ENCODE data around the gene GALR1.
"Not testable (repeated sequence)": the region's sequence is repeated elsewhere in the genome, so short reads cannot be mapped to it uniquely, and the experiment has no call there.

Gene GALR1

DNA sequence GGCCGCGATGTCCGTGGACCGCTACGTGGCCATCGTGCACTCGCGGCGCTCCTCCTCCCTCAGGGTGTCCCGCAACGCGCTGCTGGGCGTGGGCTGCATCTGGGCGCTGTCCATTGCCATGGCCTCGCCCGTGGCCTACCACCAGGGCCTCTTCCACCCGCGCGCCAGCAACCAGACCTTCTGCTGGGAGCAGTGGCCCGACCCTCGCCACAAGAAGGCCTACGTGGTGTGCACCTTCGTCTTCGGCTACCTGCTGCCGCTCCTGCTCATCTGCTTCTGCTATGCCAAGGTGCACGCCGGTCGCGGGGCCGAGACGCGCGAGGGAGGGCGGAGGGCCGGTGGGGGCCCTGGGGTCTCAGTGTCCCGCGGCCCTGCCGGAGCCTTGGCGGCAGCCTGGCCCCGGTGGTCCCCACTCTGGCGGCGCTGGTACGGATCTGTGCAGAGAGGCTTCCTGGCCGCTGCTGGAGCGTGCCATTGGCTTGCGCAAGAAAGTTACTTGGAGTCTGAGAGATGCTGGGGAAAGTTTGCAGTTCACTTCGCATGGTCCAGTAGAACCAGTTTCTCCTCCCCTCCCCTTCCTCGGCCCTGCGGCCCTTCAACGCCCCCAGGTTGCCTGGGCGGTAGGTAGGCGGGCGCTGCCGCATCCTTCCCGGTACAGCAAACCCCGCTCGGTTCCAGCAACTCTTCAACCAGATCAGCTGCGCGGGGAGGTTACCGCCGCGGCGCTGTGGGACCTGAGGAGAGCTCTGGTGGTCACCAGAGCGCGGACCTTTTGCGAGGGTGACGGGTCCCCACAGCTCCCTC lies 1.5 kb downstream of the GALR1 start:
- DNase-seq (ENCODE audit: low spot score), result no peak

- no peak for DNase-seq (ENCODE audit: low spot score)
Observed at GRCh38 chr18:77251730-77252050, 2.0 kb downstream of the GALR1 start.

GRCh38 chr18:77254711-77255405 lies 5.2 kb downstream of the GALR1 start:
- DNase-seq (ENCODE audit: low spot score), result no peak

DNA sequence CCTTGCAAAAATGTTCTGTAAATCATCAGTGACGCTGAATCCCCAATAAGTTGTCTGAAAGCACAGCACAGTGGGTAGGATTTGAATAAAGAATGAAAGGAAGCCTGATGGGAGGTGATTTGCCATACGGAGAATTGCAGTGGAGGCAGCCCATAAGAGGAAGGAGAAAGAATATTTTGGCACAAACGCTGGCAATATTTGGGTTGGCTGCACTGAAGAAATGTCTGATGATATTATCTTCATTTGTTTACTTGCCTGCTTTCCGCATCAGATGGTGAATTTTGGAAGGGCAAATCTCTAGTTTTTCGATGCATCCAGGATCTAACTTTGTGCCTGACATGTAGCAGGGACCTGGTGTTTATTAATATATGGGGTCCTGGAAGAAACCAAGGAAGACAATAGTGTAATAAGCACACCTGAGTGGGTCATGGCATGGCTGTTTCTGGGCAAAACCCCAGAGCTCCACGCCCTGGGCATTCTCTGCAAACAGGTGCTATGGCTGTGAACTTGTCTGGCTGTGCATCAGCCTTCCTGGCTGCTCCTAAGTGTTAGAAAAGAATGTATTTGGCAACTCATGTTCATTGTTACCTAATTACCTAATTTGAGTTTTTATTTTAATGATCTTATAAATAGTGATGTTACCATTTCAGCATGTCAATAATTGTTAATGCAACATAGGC lies 5.9 kb downstream of the GALR1 start:
- DNase-seq (ENCODE audit: low spot score), result no peak

GRCh38 chr18:77262643-77263465 lies 13.2 kb downstream of the GALR1 start:
- DNase-seq (ENCODE audit: low spot score), result no peak

DNA sequence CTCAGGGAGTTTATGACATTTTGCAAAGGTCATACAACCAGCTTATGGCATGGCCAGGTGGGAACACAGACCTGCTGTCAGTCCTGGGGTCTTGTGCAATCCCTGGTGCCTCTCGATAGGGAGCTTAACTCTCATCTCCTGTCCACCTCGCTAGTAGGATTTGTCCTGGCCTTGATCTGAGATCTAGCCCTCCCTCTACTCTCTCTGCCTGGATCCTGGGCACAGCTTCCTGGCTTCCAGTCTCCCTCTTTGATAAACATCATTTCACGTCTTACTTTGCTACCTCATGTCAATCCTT lies 13.8 kb downstream of the GALR1 start:
- no peak for DNase-seq (ENCODE audit: low spot score)

- no peak for DNase-seq (ENCODE audit: low spot score)
Observed at GRCh38 chr18:77267969-77268368, 18.3 kb downstream of the GALR1 start.

DNA sequence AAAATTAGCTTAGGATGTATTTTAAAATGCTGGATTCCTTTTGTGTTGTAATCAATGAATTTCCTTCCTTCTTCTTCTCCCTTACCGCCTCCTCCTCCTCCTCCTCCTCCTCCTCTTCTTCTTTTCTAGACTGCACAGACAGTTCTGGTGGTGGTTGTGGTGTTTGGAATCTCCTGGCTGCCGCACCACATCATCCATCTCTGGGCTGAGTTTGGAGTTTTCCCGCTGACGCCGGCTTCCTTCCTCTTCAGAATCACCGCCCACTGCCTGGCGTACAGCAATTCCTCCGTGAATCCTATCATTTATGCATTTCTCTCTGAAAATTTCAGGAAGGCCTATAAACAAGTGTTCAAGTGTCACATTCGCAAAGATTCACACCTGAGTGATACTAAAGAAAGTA lies 18.8 kb downstream of the GALR1 start:
- DNase-seq (ENCODE audit: low spot score), result no peak

GRCh38 chr18:77271576-77272481 lies 22.2 kb downstream of the GALR1 start:
- no peak for DNase-seq (ENCODE audit: low spot score)

- DNase-seq (ENCODE audit: low spot score), result not testable (repeated sequence)
Observed at GRCh38 chr18:77290841-77291240, 41.2 kb downstream of the GALR1 start.

DNA sequence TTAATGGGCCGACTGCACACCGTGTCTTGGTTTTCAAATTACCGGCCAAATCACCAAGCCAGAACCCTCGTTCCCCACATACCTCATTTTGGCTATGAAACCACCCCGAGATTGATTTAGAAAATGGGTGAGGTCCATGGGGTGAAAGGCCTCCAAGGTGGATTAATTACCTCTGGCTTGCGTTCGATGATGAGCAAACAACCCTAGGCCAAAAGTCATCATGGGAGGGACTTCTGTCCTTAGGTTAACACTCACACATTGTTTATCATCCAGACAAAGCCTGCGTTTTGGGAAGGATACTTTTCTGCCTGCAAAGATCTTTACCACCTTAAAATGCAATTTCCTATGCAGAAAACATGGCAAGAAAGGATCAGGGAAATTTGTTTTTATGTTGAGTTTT lies 48.5 kb downstream of the GALR1 start:
- DNase-seq (ENCODE audit: low spot score), result no peak

DNA sequence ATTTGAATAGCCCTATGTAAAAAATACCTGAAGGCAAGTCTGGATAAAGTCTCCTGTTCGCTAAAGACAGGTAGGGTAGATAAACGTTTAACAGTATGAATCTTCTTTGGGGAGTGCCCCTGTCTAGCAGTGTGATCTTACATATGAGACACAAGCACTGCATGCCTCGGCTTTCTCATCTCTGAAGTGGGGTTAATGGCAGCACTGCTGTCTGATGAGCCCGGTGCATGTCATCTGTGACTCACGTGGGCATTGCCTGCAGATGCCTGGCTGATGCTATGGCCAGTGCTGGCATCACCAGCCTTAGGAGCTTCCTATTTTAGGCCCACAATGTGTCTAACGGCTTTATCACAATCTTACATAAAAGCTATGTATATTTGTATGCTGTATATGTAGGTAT lies 50.1 kb downstream of the GALR1 start:
- no peak for DNase-seq (ENCODE audit: low spot score)

DNA sequence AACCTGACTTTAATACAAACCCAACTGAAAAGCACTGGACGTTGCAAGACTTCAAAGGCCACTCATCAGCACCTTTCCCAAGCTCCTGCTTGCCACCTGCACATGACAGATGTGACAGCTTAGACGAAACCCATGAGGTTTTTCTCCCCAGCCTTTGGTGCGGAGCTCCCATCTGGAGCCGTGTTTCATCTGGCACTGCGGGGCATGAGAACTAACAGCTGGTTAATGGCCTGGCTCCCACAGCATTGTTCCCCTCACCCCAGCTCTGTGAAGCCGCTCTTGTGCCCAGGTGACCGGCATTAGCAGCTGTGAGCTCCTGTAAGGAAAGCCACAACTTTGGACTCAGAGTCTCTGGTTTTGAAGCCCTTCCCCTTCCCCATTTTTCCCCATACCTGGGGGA lies 50.9 kb downstream of the GALR1 start:
- no peak for DNase-seq (ENCODE audit: low spot score)

DNA sequence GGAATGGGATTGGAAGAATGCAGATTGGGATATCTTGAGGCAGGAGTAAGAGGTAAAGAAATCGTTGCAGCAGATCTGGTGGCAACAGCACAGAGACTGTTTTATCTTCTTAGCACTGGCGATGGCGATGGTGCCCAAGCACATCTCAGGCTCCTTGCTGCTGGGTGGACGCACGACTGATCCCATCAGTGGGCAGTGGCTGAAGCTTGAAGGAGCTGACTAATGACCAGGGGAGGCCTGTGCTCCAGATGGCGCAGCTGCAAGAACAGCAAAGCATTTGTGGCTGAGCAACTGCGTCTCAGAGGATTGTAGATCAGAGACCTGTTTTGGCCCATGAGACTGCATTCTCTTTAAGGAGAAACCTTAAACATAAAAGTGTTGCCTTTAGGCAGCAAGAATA lies 54.6 kb downstream of the GALR1 start:
- no peak for DNase-seq (ENCODE audit: low spot score)

DNA sequence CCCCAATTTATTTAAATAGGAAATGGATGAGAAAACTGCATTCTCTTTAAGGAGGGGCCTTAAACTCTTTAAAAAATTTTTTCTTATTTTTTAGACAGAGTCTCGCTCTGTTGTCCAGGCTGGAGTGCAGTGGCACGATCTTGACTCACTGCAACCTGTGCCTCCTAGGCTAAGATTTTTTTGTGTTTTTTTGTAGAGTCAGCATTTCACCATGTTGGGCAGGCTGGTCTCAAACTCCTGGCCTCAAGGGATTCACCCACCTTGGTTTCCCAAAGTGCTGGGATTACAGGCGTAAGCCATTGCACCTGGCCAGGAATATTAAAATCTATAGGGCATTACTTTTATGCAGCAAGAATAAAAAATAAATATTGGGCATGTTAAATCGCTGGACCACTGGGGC lies 56.0 kb downstream of the GALR1 start:
- no peak for DNase-seq (ENCODE audit: low spot score)

GRCh38 chr18:77308216-77308615 lies 58.6 kb downstream of the GALR1 start:
- DNase-seq (ENCODE audit: low spot score), result no peak

DNA sequence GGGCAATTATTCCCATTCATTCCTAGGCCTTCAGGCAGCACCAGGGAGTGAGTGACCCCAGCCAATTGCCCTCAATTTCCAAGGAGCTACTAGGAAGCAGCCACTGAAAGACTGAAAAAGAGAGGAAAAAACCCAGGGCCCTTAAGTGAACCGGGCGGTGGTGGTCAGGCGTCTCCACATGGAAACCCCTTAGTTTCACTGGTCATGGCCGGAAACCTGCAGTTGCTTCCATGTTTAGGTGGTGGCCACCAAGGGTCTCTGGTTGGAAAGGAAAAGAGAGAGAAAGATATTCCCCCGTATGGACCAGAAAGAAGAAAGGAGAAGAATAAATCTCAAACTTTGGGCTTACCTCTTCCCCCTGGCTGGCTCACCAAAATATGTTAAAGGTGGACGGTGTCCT lies 64.9 kb downstream of the GALR1 start:
- DNase-seq (ENCODE audit: low spot score), result no peak

- no peak for DNase-seq (ENCODE audit: low spot score)
Observed at GRCh38 chr18:77314952-77315351, 65.3 kb downstream of the GALR1 start.

DNA sequence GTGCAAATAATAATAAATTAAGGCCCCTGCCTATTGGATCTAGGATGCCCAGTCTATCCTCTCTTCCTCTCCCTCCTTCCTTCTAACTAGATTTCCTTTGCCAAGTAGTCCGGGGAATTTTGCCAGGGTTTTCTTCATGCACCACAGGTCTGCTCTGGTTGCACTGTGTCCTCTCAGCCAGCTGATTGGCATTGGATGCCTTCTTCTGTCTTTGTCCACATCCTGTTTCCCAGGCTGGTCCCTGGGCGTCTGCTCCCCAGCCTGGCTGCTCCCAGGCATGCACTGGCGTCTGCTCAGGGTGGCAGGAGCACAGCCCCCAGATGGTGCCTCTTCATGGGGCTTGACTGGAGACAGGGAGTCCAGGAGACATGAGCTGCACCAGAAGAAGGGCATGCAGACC lies 66.4 kb downstream of the GALR1 start:
- DNase-seq (ENCODE audit: low spot score), result no peak

DNA sequence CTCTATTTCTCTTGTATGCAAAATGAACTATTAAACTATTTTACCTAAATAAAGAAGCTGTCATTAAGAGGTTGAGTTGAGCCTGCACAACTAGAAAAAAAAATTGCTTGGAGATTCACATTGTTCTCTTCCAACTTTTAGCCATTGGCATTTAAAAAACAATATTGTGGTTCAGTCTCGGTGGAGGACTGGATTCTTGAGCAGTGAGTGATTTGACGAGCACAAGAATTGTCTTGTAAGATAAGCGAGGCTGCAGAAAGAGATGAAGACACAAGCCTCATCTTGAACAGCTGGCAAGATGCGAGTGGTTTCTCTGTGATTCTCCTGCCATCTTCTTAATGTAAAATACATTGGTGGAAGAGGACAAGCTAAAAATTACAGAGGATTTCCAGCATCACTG lies 67.0 kb downstream of the GALR1 start:
- no peak for DNase-seq (ENCODE audit: low spot score)

GRCh38 chr18:77320971-77321559 lies 71.4 kb downstream of the GALR1 start:
- DNase-seq (ENCODE audit: low spot score), result peak; percentile 67
